ENCODE measurements around the gene DECR2. TPM values are rescaled to one million over a fixed set of nuclear protein-coding genes. Genes with fewer than 3 reads are reported as not detected.

DECR2 gene
- polyA plus RNA-seq, 3 donors, result 5.7 to 12.8 (median 8.7) TPM

DNA sequence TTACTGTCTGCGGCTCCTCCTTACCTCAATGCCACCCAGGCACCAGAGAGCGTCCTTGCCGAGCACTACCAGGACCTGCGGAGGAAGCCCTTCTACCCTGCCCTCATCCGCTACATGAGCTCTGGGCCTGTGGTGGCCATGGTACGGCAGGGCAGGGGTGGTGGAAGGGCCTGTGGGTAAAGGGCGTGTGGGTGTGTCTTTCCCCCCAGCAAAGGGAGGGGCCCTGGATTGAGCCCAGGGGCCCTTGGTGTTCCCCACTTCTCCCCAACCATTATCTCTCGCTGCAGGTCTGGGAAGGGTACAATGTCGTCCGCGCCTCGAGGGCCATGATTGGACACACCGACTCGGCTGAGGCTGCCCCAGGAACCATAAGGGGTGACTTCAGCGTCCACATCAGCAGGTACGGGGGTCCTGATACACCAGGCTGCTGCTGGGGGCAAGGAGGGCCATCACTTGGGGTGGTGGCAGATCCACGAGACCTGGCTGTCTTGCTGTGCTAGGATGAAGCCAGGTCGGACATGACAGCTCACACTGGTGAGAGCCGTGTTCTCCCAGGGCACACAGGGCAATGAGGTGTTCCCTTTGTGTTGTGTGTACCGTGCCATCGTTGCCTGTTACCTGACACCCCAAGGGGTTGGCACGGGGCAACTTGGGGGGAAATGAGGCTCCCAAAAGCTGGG, 2.2 kb upstream of the DECR2 start:
- peak in 1 of 3 donors; percentile 8 for DNase-seq

GRCh38 chr16:400061-400591, 1.6 kb upstream of the DECR2 start:
- H3K27ac Mint-ChIP-seq, result peak overlapping the region; percentile 90 to 98 (median 97)
- DNase-seq, result peak in 1 of 3 donors; percentile 24
- WGBS (ENCODE audit: insufficient coverage), result 44% methylated on average over 7 of the region's 10 CpGs
- no peaks in the 10 kb centered on the region for H3K9me3 Mint-ChIP-seq
- H3K27me3 Mint-ChIP-seq (ENCODE audit: low read depth in 3 of 3), result peaks cover 3 to 5% (median 4%) of the 10 kb centered on the region in 3 donors
- peaks cover 0 to 6% of the 10 kb centered on the region in 2 donors for H3K36me3 Mint-ChIP-seq
- Histone ChIP-seq H3K9ac (ENCODE audit: insufficient read depth, low read length, poor library complexity, severe bottlenecking) (peak overlapping the region; percentile 81), H3K4me3 (replicated peaks in 1 of 3; ENCODE audit: low read depth in 2 of 3, low read length in 3 of 3) (peak overlapping the region; percentile 86 to 97 (median 92)), H3K79me2 (ENCODE audit: insufficient read depth, low read length) (peaks cover 4% of the 10 kb centered on the region), H4K20me1 (ENCODE audit: insufficient read depth, low read length) (no peaks in the 10 kb centered on the region), H2AFZ (ENCODE audit: insufficient read depth, low read depth, low read length, poor library complexity, severe bottlenecking) (peak overlapping the region; percentile 90), H3K9me3 (replicated peaks in 1 of 2; ENCODE audit: control insufficient read depth in 1 of 2, insufficient read depth in 1 of 2, low read length in 2 of 2) (no peaks in the 10 kb centered on the region), H3K4me1 (ENCODE audit: control insufficient read depth in 1 of 2, insufficient read depth in 2 of 2, low read length in 2 of 2) (peaks cover 31 to 39% of the 10 kb centered on the region in 2 donors), H3K27ac (ENCODE audit: low read depth in 1 of 2, low read length in 2 of 2) (peak overlapping the region; percentile 78 to 85), H3K27me3 (ENCODE audit: control insufficient read depth in 2 of 2, insufficient read depth in 2 of 2, low read length in 2 of 2) (no peaks in the 10 kb centered on the region), H3K4me2 (replicated peaks; ENCODE audit: extremely low read depth, low read length, poor library complexity, severe bottlenecking) (peak overlapping the region; percentile 78), H3K36me3 (replicated peaks in 1 of 2; ENCODE audit: control insufficient read depth in 1 of 2, insufficient read depth in 2 of 2, low read length in 2 of 2) (no peaks in the 10 kb centered on the region)
- intact Hi-C loops (cut with micrococcal nuclease), result loop anchor here in 1 of 2 donors (5.0 kb wide), 1 partner anchor 127 kb away; the partner anchor contains the start of gene CAPN15
- H3K4me3 Mint-ChIP-seq, result peak overlapping the region; percentile 93 to 97
- H3K4me1 Mint-ChIP-seq, result peaks cover 32% of the 10 kb centered on the region
- TF ChIP-seq, protein P1, sequence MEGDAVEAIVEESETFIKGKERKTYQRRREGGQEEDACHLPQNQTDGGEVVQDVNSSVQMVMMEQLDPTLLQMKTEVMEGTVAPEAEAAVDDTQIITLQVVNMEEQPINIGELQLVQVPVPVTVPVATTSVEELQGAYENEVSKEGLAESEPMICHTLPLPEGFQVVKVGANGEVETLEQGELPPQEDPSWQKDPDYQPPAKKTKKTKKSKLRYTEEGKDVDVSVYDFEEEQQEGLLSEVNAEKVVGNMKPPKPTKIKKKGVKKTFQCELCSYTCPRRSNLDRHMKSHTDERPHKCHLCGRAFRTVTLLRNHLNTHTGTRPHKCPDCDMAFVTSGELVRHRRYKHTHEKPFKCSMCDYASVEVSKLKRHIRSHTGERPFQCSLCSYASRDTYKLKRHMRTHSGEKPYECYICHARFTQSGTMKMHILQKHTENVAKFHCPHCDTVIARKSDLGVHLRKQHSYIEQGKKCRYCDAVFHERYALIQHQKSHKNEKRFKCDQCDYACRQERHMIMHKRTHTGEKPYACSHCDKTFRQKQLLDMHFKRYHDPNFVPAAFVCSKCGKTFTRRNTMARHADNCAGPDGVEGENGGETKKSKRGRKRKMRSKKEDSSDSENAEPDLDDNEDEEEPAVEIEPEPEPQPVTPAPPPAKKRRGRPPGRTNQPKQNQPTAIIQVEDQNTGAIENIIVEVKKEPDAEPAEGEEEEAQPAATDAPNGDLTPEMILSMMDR (IDR thresholded peaks at IDR 0.05), result no peak

More for the DNA sequence above, 2.2 kb upstream of the DECR2 start:
- no peak overlapping the region for H3K9ac ChIP-seq (ENCODE audit: insufficient read depth, low read length, poor library complexity, severe bottlenecking)
- Mint-ChIP-seq H3K9me3 (no peaks in the 10 kb centered on the region), H3K4me3 (no peak overlapping the region), H3K27me3 (ENCODE audit: low read depth in 3 of 3) (peaks cover 3 to 5% (median 4%) of the 10 kb centered on the region in 3 donors), H3K36me3 (peaks cover 0 to 6% of the 10 kb centered on the region in 2 donors), H3K27ac (peak overlapping the region in 3 of 7 donors; percentile 25 to 98 (median 26)), H3K4me1 (peaks cover 32% of the 10 kb centered on the region)
- H3K27ac ChIP-seq (ENCODE audit: low read depth in 1 of 2, low read length in 2 of 2), result peak overlapping the region; percentile 78 to 85
- H3K4me3 ChIP-seq (replicated peaks in 1 of 3; ENCODE audit: low read depth in 2 of 3, low read length in 3 of 3), result no peak overlapping the region
- H3K4me1 ChIP-seq (ENCODE audit: control insufficient read depth in 1 of 2, insufficient read depth in 2 of 2, low read length in 2 of 2), result peaks cover 31 to 39% of the 10 kb centered on the region in 2 donors
- WGBS (ENCODE audit: insufficient coverage), result 78% methylated on average over 15 of the region's 22 CpGs
- H3K9me3 ChIP-seq (replicated peaks in 1 of 2; ENCODE audit: control insufficient read depth in 1 of 2, insufficient read depth in 1 of 2, low read length in 2 of 2), result no peaks in the 10 kb centered on the region
- no peaks in the 10 kb centered on the region for H4K20me1 ChIP-seq (ENCODE audit: insufficient read depth, low read length)
- H3K4me2 ChIP-seq (replicated peaks; ENCODE audit: extremely low read depth, low read length, poor library complexity, severe bottlenecking), result peak overlapping the region; percentile 78
- H2AFZ ChIP-seq (ENCODE audit: insufficient read depth, low read depth, low read length, poor library complexity, severe bottlenecking), result no peak overlapping the region
- TF ChIP-seq, protein P1 (IDR thresholded peaks at IDR 0.05), result no peak
- no peaks in the 10 kb centered on the region for H3K27me3 ChIP-seq (ENCODE audit: control insufficient read depth in 2 of 2, insufficient read depth in 2 of 2, low read length in 2 of 2)
- intact Hi-C loops (cut with micrococcal nuclease), result loop anchor here (5.0 kb wide), 1 partner anchor 128 kb away; the partner anchor contains the start of gene CAPN15 (in 2 of the 2)
- H3K36me3 ChIP-seq (replicated peaks in 1 of 2; ENCODE audit: control insufficient read depth in 1 of 2, insufficient read depth in 2 of 2, low read length in 2 of 2), result no peaks in the 10 kb centered on the region
- peaks cover 4% of the 10 kb centered on the region for H3K79me2 ChIP-seq (ENCODE audit: insufficient read depth, low read length)
